ENCODE data around the gene RBM45.

DNA sequence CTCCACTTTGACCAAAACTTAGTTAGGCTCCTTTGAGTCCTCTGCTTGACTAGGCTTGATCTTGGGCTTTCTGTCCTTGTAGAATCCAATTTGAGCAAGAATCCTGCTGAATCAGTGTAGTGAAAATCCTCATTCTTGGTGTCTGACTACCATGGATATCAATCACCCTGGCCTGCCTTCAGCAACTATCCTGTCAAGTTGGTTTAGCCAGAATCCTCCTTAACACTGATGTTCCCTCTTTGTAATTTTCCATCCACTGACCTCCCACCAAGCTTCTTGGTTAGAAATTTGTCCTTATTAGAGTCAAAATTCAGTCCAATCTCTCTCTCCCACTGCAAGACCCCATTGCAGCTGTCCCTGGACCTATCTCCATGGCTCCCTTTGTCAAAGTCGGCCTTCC is 494 bp upstream of the RBM45 start:
- TF ChIP-seq POLR2A (IDR thresholded peaks at IDR 0.05; ENCODE audit: borderline replicate concordance, extremely low read depth, insufficient read depth, insufficient read length) (no peak), YY1 (IDR thresholded peaks at IDR 0.05; ENCODE audit: extremely low read depth, insufficient replicate concordance, low read depth, low read length) (no peak), SRF (IDR thresholded peaks at IDR 0.05; ENCODE audit: low read depth) (no peak), EZH2 (IDR thresholded peaks at IDR 0.05) (no peak), CEBPB (IDR thresholded peaks at IDR 0.05; ENCODE audit: low read depth) (no peak), JUND (IDR thresholded peaks at IDR 0.05) (no peak), MAX (IDR thresholded peaks at IDR 0.05) (no peak), ZNF274 (IDR thresholded peaks at IDR 0.05; ENCODE audit: low read depth, low read length) (no peak)
- TF ChIP-seq, protein P1, sequence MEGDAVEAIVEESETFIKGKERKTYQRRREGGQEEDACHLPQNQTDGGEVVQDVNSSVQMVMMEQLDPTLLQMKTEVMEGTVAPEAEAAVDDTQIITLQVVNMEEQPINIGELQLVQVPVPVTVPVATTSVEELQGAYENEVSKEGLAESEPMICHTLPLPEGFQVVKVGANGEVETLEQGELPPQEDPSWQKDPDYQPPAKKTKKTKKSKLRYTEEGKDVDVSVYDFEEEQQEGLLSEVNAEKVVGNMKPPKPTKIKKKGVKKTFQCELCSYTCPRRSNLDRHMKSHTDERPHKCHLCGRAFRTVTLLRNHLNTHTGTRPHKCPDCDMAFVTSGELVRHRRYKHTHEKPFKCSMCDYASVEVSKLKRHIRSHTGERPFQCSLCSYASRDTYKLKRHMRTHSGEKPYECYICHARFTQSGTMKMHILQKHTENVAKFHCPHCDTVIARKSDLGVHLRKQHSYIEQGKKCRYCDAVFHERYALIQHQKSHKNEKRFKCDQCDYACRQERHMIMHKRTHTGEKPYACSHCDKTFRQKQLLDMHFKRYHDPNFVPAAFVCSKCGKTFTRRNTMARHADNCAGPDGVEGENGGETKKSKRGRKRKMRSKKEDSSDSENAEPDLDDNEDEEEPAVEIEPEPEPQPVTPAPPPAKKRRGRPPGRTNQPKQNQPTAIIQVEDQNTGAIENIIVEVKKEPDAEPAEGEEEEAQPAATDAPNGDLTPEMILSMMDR (IDR thresholded peaks at IDR 0.05 in 2 of 3, conservative IDR thresholded peaks at IDR 0.05 in 1 of 3; ENCODE audit: borderline replicate concordance in 1 of 3, insufficient read depth in 1 of 3, low read depth in 2 of 3, low read length in 2 of 3), result no peak

Data from HCT116 (cell line).